OCI-LY3 (cell line): Measurements from ENCODE around the gene NUTM2G.
"Not testable (repeated sequence)": the region's sequence is repeated elsewhere in the genome, so short reads cannot be mapped to it uniquely, and the experiment has no call there.

Source experiments
- EZH2phosphoT487 ChIP-seq: fragments of 200-600 bp; shearing (Covaris generic); IDR thresholded peaks from 2 replicates; pipeline ENCODE4 v1.6.1; 2018; ENCODE audit warnings: antibody characterized with exemption, mixed run types, low read depth
- TF ChIP-seq, protein P1 (sequence below): fragments of 200-600, 300-600 bp; sonication (generic); IDR thresholded peaks from 2 replicates; pipeline ENCODE4 v1.5.1; 2014; ENCODE audit warnings: antibody characterized with exemption, low read length, low read depth

DNA sequence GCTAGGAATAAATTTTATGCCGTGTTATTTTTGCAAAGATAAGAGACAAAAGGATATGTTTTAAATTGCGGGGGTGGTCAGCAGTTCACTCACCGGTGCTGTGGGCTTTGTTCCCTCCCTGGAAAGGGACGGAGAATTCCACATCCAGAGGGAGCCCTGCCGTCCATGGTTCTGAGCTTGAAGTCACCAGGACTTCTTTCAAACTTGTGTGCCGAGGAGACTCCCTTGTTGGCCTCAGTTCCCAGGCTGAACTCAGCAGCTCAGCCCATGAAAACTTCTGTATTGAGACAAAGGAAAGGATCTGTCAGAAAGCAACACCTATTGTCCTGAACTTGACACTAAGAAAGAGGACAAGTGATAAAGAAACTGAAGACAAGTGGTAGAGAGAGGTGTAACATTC is 10.1 kb upstream of the NUTM2G start:
- TF ChIP-seq EZH2phosphoT487, result not testable (repeated sequence)
- TF ChIP-seq, protein P1, sequence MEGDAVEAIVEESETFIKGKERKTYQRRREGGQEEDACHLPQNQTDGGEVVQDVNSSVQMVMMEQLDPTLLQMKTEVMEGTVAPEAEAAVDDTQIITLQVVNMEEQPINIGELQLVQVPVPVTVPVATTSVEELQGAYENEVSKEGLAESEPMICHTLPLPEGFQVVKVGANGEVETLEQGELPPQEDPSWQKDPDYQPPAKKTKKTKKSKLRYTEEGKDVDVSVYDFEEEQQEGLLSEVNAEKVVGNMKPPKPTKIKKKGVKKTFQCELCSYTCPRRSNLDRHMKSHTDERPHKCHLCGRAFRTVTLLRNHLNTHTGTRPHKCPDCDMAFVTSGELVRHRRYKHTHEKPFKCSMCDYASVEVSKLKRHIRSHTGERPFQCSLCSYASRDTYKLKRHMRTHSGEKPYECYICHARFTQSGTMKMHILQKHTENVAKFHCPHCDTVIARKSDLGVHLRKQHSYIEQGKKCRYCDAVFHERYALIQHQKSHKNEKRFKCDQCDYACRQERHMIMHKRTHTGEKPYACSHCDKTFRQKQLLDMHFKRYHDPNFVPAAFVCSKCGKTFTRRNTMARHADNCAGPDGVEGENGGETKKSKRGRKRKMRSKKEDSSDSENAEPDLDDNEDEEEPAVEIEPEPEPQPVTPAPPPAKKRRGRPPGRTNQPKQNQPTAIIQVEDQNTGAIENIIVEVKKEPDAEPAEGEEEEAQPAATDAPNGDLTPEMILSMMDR, result not testable (repeated sequence)
